CD4-positive, alpha-beta T cell treated with Interleukin-12 subunit alpha and Interleukin-12 subunit beta, for 1 hour (primary cell): Measurements from ENCODE around the gene SMC6.

Experiments used
- DNase-seq: peaks from one replicate; pipeline ENCODE4 v3.0.0-alpha.2; 2020

The SMC6 gene

GRCh38 chr2:17615147-17615546, 138.5 kb downstream of the SMC6 start:
- DNase-seq = no peak

- no peak for DNase-seq
Observed at GRCh38 chr2:17614174-17614930, 139.3 kb downstream of the SMC6 start.
